Psoas muscle (tissue), 8 donors: ENCODE data around the gene SQSTM1. TPM values are rescaled to one million over a fixed set of nuclear protein-coding genes. Genes with fewer than 3 reads are reported as not detected.

Experiments used
- ATAC-seq, 4 donors: fragments of 200-7000 bp; cut with Tn5 transposase; one replicate each; pipeline ENCODE4 v1.9.1; 2020; ENCODE audit warnings: moderate library complexity in 3 of 4, mild to moderate bottlenecking in 2 of 4
- DNase-seq, 2 donors: peaks; one replicate each; pipeline ENCODE4 v3.0.0-alpha.2; 2020
- H3K27ac ChIP-seq: fragments of 200-600 bp; one replicate; pipeline ENCODE4 v1.8.0; 2022
- H3K27me3 ChIP-seq, 3 donors: fragments of 200-600 bp in 1 of 3; one replicate each; pipeline versions ENCODE4 v1.6.1 to v1.8.0; 2013 to 2022; ENCODE audit warnings: low read length in 2 of 3, mild to moderate bottlenecking in 2 of 3, moderate library complexity in 1 of 3; ENCODE audit not compliant: insufficient read depth in 3 of 3
- H3K36me3 ChIP-seq, 2 donors: fragments of 200-600 bp in 1 of 2; one replicate each; pipeline versions ENCODE4 v1.6.1 to v1.8.0; 2013 to 2022; ENCODE audit warnings: low read depth in 1 of 2, mild to moderate bottlenecking in 1 of 2, moderate library complexity in 1 of 2; ENCODE audit not compliant: insufficient read depth in 1 of 2
- H3K4me1 ChIP-seq: fragments of 200-600 bp; one replicate; pipeline ENCODE4 v1.8.0; 2022
- H3K4me3 ChIP-seq: fragments of 200-600 bp; one replicate; pipeline ENCODE4 v1.8.0; 2022; ENCODE audit warnings: mild to moderate bottlenecking
- H3K9me3 ChIP-seq: fragments of 200-600 bp; one replicate; pipeline ENCODE4 v1.8.0; 2022
- WGBS, 3 donors: extraction: QIAGEN DNeasy Blood & Tissue Kit; methylation state at CpG; one replicate each; pipeline versions ENCODE4 v1.1.6 to v1.1.7; 2013; 5-methylcytosine and 5-hydroxymethylcytosine counted together
- intact Hi-C, 2 donors: fragments of 100-400 bp; cut with DNase I; formaldehyde crosslinking; loops; one replicate each; pipeline versions ENCODE4 v1.11.0 to v1.14.2; 2022
- polyA plus RNA-seq, 3 donors: library from polyadenylated mRNA; stranded (reverse); fragments of 200-250 nt; gene quantifications; one replicate each; pipeline ENCODE4 v1.2.3, GENCODE V29; 2013
- total RNA-seq, 4 donors: library from RNA; stranded (reverse); fragmentation: NEBNext Ultra II Directional in 2 of 4; extraction: Animal tissue kit (Norgen Biotek cat#: 25700) in 2 of 4; gene quantifications; one replicate each; pipeline versions ENCODE4 v1.2.1 to v1.2.4, GENCODE V29; 2021 to 2023
- TF ChIP-seq, protein P1 (sequence below): fragments of 200-600 bp; IDR thresholded peaks from one replicate; pipeline ENCODE4 v1.8.0; 2022; ENCODE audit warnings: antibody characterized with exemption
- donor health status: healthy with polysubstance abuse.
- donor health status: DM: no; HTN: no; CAD: no; lungs with moderate emphysema.
- donor health status: Bipolar disorder and iron deficiency.
- donor health status: healthy.
- donor health status: DM: yes; HTN: yes; CAD: no.
- donor health status: DM: no; HTN: no; CAD: no.
- donor health status: DM: no; HTN: no; CAD: no.
- donor health status: DM: yes; HTN: yes; CAD: no.

Gene SQSTM1
- total and polyA plus RNA-seq, 7 donors, result 463 to 1,199 (median 707) TPM

DNA sequence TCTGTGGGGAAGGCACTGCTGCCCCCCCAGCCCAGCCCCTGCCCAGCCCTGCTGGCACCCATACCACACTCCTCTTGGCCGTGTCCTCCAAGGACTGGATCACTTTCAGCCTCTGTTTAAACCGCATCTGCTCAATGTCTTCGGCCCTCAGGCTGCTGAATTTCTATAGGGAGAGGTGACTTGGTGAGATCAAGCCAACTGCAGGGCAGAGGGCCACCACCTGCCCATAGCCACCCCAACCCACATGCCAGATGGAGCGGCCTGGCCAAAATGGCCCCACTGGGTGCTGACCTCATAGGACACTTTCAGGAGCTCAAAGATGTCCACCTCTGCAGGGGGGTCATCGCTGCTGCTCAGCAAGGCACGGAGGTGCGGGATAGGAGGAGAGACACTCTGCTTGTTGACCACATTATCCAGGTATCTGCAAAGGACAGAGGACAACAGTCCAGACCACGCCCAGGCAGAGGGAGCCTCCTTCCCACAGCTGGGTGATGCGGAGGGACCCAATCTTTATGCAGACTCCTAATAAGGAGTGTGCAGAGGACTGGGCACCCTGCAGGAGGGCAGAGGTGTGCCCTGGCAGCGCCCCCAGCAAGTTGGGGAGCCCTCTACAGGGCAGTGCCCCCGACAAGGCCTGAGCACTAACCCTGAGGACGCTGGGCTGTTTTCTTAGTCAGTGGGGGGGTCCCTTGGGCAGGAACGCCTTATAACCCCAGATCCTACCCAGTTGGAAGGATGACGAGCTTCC lies 52.3 kb downstream of the SQSTM1 start:
- no peak for DNase-seq
- ATAC-seq, result no peak
- intact Hi-C loops, result loop anchor here in 1 of 2 donors (5.0 kb wide), 2 partner anchors 34 to 219 kb away; partner anchors contain the start of gene TBC1D9B
- no peak overlapping the region for H3K27ac ChIP-seq
- no peaks in the 10 kb centered on the region for H3K27me3 ChIP-seq
- no peak overlapping the region for H3K4me3 ChIP-seq
- 90 to 95% (median 91%) methylated on average over 14 of the region's 14 CpGs for WGBS, 3 donors
- TF ChIP-seq, protein P1, sequence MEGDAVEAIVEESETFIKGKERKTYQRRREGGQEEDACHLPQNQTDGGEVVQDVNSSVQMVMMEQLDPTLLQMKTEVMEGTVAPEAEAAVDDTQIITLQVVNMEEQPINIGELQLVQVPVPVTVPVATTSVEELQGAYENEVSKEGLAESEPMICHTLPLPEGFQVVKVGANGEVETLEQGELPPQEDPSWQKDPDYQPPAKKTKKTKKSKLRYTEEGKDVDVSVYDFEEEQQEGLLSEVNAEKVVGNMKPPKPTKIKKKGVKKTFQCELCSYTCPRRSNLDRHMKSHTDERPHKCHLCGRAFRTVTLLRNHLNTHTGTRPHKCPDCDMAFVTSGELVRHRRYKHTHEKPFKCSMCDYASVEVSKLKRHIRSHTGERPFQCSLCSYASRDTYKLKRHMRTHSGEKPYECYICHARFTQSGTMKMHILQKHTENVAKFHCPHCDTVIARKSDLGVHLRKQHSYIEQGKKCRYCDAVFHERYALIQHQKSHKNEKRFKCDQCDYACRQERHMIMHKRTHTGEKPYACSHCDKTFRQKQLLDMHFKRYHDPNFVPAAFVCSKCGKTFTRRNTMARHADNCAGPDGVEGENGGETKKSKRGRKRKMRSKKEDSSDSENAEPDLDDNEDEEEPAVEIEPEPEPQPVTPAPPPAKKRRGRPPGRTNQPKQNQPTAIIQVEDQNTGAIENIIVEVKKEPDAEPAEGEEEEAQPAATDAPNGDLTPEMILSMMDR, result no peak
- no peaks in the 10 kb centered on the region for H3K9me3 ChIP-seq
- peaks cover 0 to 93% of the 10 kb centered on the region in 2 donors for H3K36me3 ChIP-seq
- H3K4me1 ChIP-seq, result peaks cover 9% of the 10 kb centered on the region

DNA sequence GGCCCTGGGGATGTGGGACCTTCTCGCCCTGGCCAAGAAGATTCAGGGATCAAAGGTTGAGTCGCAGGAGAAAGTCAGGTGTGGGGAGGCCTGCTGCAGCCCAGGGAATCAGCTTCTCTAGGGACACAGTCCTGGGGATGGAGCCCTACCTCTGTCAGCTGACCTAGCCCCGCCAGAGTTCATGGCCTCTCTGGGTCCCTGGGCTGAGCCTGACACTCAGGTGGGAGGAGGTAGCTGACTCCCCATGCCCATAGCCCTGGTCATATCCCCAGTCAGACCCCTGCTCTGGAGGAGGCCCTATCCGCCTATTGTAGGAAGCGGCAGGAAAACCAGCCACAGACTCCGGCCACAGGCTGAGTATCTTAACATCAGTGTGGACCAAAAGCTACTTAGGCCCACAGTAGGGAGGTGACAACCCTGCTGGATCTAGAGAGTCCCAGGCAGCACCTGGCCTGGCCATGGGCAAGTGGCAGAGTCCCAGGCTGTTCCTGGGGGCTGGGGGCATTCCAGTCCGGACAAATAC lies 52.9 kb downstream of the SQSTM1 start:
- intact Hi-C loops, result loop anchor here in 1 of 2 donors (5.0 kb wide), 2 partner anchors 34 to 219 kb away; partner anchors contain the start of gene TBC1D9B
- H3K27me3 ChIP-seq, result no peaks in the 10 kb centered on the region
- no peak overlapping the region for H3K4me3 ChIP-seq
- no peaks in the 10 kb centered on the region for H3K9me3 ChIP-seq
- no peak for DNase-seq
- H3K4me1 ChIP-seq, result peaks cover 10% of the 10 kb centered on the region
- H3K27ac ChIP-seq, result no peak overlapping the region
- ATAC-seq, result no peak
- H3K36me3 ChIP-seq, result peaks cover 0 to 89% of the 10 kb centered on the region in 2 donors
- TF ChIP-seq, protein P1, result no peak
- WGBS, 3 donors, result 95 to 97% (median 96%) methylated on average over 7 of the region's 7 CpGs

DNA sequence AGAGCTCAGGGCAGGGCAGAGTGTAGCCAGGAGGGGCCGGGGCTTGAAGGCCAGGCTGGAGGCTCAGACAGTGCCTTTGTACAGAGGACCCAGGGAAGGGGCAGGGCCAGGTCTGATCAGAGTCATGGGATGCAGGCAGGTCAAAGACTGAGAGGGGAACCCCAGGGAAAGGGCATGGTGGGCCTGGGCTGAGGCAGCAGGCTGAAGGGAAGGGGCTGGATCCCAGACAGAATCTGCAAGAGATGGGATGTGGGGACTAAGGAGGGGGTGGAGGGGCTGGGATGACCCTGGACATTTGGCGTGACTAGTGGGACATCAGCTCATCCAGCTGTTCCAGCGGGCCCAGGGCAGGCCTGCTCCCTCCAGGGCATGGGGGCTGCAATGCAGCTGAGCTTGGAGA lies 53.4 kb downstream of the SQSTM1 start:
- ATAC-seq, result no peak
- TF ChIP-seq, protein P1, result no peak
- Histone ChIP-seq H3K4me1 (peaks cover 10% of the 10 kb centered on the region), H3K9me3 (no peaks in the 10 kb centered on the region), H3K27me3 (no peaks in the 10 kb centered on the region), H3K27ac (no peak overlapping the region), H3K36me3 (peaks cover 0 to 89% of the 10 kb centered on the region in 2 donors), H3K4me3 (no peak overlapping the region)
- intact Hi-C loops, result loop anchor here in 1 of 2 donors (5.0 kb wide), 2 partner anchors 33 to 218 kb away; partner anchors contain the start of gene TBC1D9B
- 83 to 95% (median 92%) methylated on average over 3 of the region's 3 CpGs for WGBS, 3 donors
- DNase-seq, result no peak

DNA sequence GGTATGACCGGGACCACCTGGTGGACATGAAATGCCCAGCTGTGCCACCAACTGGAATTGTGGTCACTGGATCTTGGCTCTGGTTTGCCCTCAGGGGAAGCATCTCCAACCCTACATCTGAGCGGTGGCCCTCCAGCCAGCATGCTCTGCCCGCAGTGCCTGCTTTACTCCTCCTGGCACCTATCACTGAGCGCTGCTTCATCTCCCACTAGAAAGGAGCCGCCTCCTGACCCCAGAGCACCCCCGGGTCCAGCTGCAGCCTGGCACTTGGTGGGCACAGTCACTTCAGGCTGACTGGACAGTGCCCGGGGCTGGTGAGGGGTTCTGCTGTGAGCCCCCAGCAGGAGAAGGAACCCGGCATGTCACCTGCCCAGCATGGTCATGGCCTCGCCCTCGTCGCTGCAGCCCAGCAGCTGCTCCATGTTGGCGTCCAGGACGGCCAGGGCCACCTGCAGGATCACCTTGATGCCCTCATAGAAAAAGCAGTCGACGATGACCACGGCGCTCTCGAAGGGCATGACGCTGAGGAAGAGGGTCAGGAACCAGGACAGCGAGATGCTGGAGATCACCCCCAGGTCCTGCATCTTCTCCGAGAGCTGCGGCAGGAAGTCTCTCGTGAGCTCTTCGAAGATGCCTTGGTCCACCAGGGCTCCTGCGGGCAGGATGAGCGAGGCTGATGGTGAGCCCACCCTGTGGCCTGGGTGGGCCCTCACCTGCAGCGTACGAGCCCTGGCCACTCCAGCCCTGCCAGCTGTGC lies 54.0 kb downstream of the SQSTM1 start:
- intact Hi-C loops, result loop anchor here in 1 of 2 donors (5.0 kb wide), 2 partner anchors 33 to 218 kb away; partner anchors contain the start of gene TBC1D9B
- WGBS, 3 donors, result 96 to 97% (median 97%) methylated on average over 27 to 28 of the region's 28 CpGs
- no peaks in the 10 kb centered on the region for H3K27me3 ChIP-seq

More for the DNA sequence above, 54.0 kb downstream of the SQSTM1 start:
- Histone ChIP-seq H3K9me3 (no peaks in the 10 kb centered on the region), H3K4me3 (no peak overlapping the region), H3K36me3 (peaks cover 0 to 90% of the 10 kb centered on the region in 2 donors), H3K27ac (no peak overlapping the region), H3K4me1 (peaks cover 10% of the 10 kb centered on the region)
- TF ChIP-seq, protein P1, result no peak
- DNase-seq, result no peak
- no peak for ATAC-seq
